GM12875 (cell line): Measurements from ENCODE around the gene ZNF185.

Experiments
- H3K4me3 ChIP-seq: one replicate; pipeline ENCODE4 v1.5.1; 2011; ENCODE audit warnings: low read depth, low read length, control low read depth
- TF ChIP-seq, protein P1 (sequence below): IDR thresholded peaks from 2 replicates; pipeline ENCODE4 v1.5.1; 2011; ENCODE audit warnings: low read depth, mild to moderate bottlenecking, control low read depth, inconsistent platforms, low read length, moderate library complexity, borderline replicate concordance; ENCODE audit not compliant: insufficient read depth

ZNF185 gene

DNA sequence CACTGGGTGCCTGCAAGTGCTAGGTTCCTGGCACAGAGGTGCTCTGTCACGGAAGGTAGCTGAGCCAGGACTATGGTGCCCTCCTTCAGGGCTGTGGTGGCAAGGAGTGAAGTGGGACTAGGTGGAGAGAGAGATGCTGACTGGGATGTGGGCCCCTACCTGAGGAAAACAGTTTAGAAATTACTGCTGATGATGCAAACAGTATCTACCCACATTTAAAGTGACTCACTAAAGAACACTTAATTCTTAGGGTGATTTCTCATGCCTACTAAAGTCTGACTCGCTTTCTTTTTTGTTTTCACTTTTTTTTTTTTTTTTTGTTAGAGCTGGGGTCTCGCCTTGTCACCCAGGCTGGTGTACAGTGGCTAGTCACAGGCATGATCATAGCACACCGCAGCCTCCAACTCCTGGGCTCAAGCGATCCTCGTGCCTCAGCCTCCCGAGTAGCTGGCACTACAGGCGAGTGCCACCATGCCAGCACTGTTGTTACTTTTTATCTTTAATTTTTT is 3.1 kb downstream of the ZNF185 start:
- TF ChIP-seq, protein P1, sequence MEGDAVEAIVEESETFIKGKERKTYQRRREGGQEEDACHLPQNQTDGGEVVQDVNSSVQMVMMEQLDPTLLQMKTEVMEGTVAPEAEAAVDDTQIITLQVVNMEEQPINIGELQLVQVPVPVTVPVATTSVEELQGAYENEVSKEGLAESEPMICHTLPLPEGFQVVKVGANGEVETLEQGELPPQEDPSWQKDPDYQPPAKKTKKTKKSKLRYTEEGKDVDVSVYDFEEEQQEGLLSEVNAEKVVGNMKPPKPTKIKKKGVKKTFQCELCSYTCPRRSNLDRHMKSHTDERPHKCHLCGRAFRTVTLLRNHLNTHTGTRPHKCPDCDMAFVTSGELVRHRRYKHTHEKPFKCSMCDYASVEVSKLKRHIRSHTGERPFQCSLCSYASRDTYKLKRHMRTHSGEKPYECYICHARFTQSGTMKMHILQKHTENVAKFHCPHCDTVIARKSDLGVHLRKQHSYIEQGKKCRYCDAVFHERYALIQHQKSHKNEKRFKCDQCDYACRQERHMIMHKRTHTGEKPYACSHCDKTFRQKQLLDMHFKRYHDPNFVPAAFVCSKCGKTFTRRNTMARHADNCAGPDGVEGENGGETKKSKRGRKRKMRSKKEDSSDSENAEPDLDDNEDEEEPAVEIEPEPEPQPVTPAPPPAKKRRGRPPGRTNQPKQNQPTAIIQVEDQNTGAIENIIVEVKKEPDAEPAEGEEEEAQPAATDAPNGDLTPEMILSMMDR, result no peak
- H3K4me3 ChIP-seq, result no peak overlapping the region

- TF ChIP-seq, protein P1, result no peak
- H3K4me3 ChIP-seq, result no peak overlapping the region
Observed at GRCh38 chrX:152901816-152902501, 4.1 kb downstream of the ZNF185 start.

DNA sequence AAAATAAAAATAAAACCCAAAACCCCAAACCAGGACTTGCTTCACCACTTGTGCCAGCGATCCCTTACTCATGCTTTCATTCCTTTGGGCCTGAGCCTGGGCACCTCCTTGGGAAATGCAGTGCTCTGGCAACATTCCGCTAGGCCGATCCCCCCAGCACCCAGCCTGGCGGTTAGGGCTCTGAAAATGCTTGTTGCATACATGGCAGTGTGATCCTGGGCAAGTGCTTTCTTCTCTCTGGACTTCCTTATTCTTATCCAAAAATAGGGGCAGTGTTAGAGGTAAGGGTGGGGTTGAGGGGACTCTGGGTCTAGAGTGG is 4.6 kb downstream of the ZNF185 start:
- TF ChIP-seq, protein P1, result no peak

GRCh38 chrX:152903589-152903988 is 5.7 kb downstream of the ZNF185 start:
- no peak overlapping the region for H3K4me3 ChIP-seq
- TF ChIP-seq, protein P1, result no peak

More for the DNA sequence above, 4.6 kb downstream of the ZNF185 start:
- no peak overlapping the region for H3K4me3 ChIP-seq

- H3K4me3 ChIP-seq, result no peak overlapping the region
- TF ChIP-seq, protein P1, result peak; percentile 86
Observed at GRCh38 chrX:152904151-152905080, 6.5 kb downstream of the ZNF185 start.

DNA sequence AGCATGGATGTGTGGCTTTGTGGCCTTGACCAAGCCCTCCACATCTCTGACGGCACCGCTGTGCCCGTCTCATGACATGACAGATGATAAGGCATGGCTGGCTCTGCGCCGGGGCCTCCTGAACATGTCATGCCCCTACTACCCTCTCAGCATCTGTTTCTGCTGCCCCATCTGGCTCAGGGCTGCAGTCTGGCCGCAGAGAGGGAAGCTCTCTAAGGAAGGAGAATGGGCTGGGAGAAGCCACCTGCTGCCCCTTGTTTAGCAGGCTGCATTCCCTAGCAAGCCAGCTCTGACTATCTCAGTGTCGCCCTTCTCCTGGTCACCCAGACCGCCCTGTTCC is 7.2 kb downstream of the ZNF185 start:
- TF ChIP-seq, protein P1, result no peak
- H3K4me3 ChIP-seq, result no peak overlapping the region
